IMR-90 (cell line): ENCODE data around the gene HOOK1. TPM values are rescaled to one million over a fixed set of nuclear protein-coding genes. Genes with fewer than 3 reads are reported as not detected.
"Not testable (repeated sequence)": the region's sequence is repeated elsewhere in the genome, so short reads cannot be mapped to it uniquely, and the experiment has no call there.

ENCODE experiments used
- ATAC-seq: fragments of 200-7000 bp; cut with Tn5 transposase; 2 replicates; pipeline ENCODE4 v1.9.1; 2020; ENCODE audit warnings: low read depth, mild to moderate bottlenecking, moderate library complexity
- BruUV-seq: library from RNA; stranded (reverse); fragments of 400-500 nt; replicated peaks from 2 replicates; lab custom pipeline; 2021; lab: Mats Ljungman, UMichigan
- CTCF ChIA-PET: fragments of 300-600 bp; formaldehyde crosslinking; extraction: SDS; loops from one replicate; lab custom pipeline; 2021; ENCODE audit warnings: antibody characterized with exemption; lab: Yijun Ruan, JAX
- POLR2A ChIA-PET: fragments of 300-600 bp; sonication (Branson Sonifier 250); formaldehyde crosslinking; loops from one replicate; lab custom pipeline; 2022; ENCODE audit warnings: antibody characterized with exemption; ENCODE audit not compliant: unreplicated experiment; lab: Charles Lee
- DNase-seq: peaks from one replicate; pipeline ENCODE4 v3.0.0; 2013
- H2AFZ ChIP-seq: replicated peaks from 2 replicates; pipeline ENCODE3; 2013; ENCODE audit warnings: low read length, mild to moderate bottlenecking; ENCODE audit not compliant: poor library complexity
- H2AK5ac ChIP-seq: 2 replicates; pipeline ENCODE4 v1.6.1; 2013; ENCODE audit warnings: low read depth, low read length, inconsistent platforms
- H2AK9ac ChIP-seq: replicated peaks from 2 replicates; pipeline ENCODE3; 2013; ENCODE audit warnings: mild to moderate bottlenecking, low read depth, low read length, moderate library complexity; ENCODE audit not compliant: poor library complexity
- H2BK120ac ChIP-seq: 2 replicates; pipeline ENCODE4 v1.6.1; 2013; ENCODE audit warnings: low read depth, low read length, inconsistent platforms
- H2BK15ac ChIP-seq: 3 replicates; pipeline ENCODE4 v1.6.1; 2013; ENCODE audit warnings: low read depth, low read length, inconsistent platforms
- H2BK20ac ChIP-seq: 2 replicates; pipeline ENCODE4 v1.6.1; 2013; ENCODE audit warnings: low read depth, mild to moderate bottlenecking, inconsistent platforms, low read length, moderate library complexity
- H2BK5ac ChIP-seq: 2 replicates; pipeline ENCODE4 v1.6.1; 2013; ENCODE audit warnings: mild to moderate bottlenecking, low read depth, low read length, inconsistent platforms; ENCODE audit not compliant: poor library complexity, severe bottlenecking
- H3K14ac ChIP-seq: replicated peaks from 2 replicates; pipeline ENCODE4 v1.6.1; 2013; ENCODE audit warnings: low read depth, low read length, inconsistent platforms
- H3K18ac ChIP-seq: 2 replicates; pipeline ENCODE4 v1.6.1; 2013; ENCODE audit warnings: low read depth, low read length, control low read depth
- H3K23ac ChIP-seq: 2 replicates; pipeline ENCODE4 v1.6.1; 2013; ENCODE audit warnings: low read depth, low read length, inconsistent platforms
- H3K27ac ChIP-seq: 2 replicates; pipeline ENCODE4 v1.5.1; 2013; ENCODE audit warnings: mild to moderate bottlenecking, control low read depth, low read length; ENCODE audit not compliant: insufficient read depth
- H3K27me3 ChIP-seq: 2 replicates; pipeline ENCODE4 v1.6.1; 2013; ENCODE audit warnings: low read length; ENCODE audit not compliant: control insufficient read depth, insufficient read depth
- H3K36me3 ChIP-seq: 2 replicates; pipeline ENCODE4 v1.6.1; 2013; ENCODE audit warnings: low read length, mixed read lengths; ENCODE audit not compliant: control insufficient read depth, insufficient read depth
- H3K4ac ChIP-seq: 2 replicates; pipeline ENCODE4 v1.6.1; 2013; ENCODE audit warnings: low read depth, low read length, inconsistent platforms
- H3K4me1 ChIP-seq: 2 replicates; pipeline ENCODE4 v1.6.1; 2013; ENCODE audit warnings: low read length, mixed read lengths; ENCODE audit not compliant: control insufficient read depth, insufficient read depth
- H3K4me2 ChIP-seq: 2 replicates; pipeline ENCODE4 v1.6.1; 2013; ENCODE audit warnings: low read depth, mild to moderate bottlenecking, control low read depth, low read length, moderate library complexity
- H3K4me3 ChIP-seq: 2 replicates; pipeline ENCODE4 v1.5.1; 2013; ENCODE audit warnings: low read depth, mild to moderate bottlenecking, control low read depth, low read length, moderate library complexity; ENCODE audit not compliant: insufficient read depth
- H3K56ac ChIP-seq: 2 replicates; pipeline ENCODE4 v1.6.1; 2013; ENCODE audit warnings: low read length, inconsistent platforms; ENCODE audit not compliant: insufficient read depth; ENCODE audit errors: extremely low read depth
- H3K79me1 ChIP-seq, 2 experiments: 2 replicates each; pipeline ENCODE4 v1.6.1; 2013; ENCODE audit warnings: low read length in 2 of 2, inconsistent platforms in 1 of 2, low read depth in 1 of 2
- H3K9ac ChIP-seq: 2 replicates; pipeline ENCODE4 v1.6.1; 2013; ENCODE audit warnings: low read depth, low read length, control low read depth
- H3K9me1 ChIP-seq: 2 replicates; pipeline ENCODE4 v1.6.1; 2013; ENCODE audit warnings: low read length, inconsistent platforms; ENCODE audit not compliant: insufficient read depth
- H3K9me3 ChIP-seq: 2 replicates; pipeline ENCODE4 v1.6.1; 2013; ENCODE audit warnings: low read length; ENCODE audit not compliant: control insufficient read depth, insufficient read depth
- H4K20me1 ChIP-seq: 2 replicates; pipeline ENCODE4 v1.6.1; 2013; ENCODE audit warnings: low read length, inconsistent platforms; ENCODE audit not compliant: insufficient read depth
- H4K5ac ChIP-seq: 2 replicates; pipeline ENCODE4 v1.6.1; 2013; ENCODE audit warnings: mild to moderate bottlenecking, low read depth, low read length, control low read depth
- H4K8ac ChIP-seq, 2 experiments: 2 replicates each; pipeline ENCODE4 v1.6.1; 2013; ENCODE audit warnings: low read depth in 2 of 2, low read length in 2 of 2, control low read depth in 1 of 2, inconsistent platforms in 1 of 2
- H4K91ac ChIP-seq: 2 replicates; pipeline ENCODE4 v1.6.1; 2013; ENCODE audit warnings: low read depth, low read length, inconsistent platforms; ENCODE audit not compliant: insufficient read depth
- WGBS, 2 experiments: methylation state at CpG; one replicate each; pipeline versions ENCODE4 v1.1.5 to v1.1.7; 2013; ENCODE audit warnings: missing lambda C conversion rate in 2 of 2; ENCODE audit not compliant: insufficient read length in 1 of 2; ENCODE audit errors: extremely low coverage in 2 of 2; 5-methylcytosine and 5-hydroxymethylcytosine counted together
- dilution Hi-C: fragments of 300-500 bp; cut with HindIII; formaldehyde crosslinking; loops from one replicate; pipeline ENCODE4 v1.14.3; 2018; ENCODE audit warnings: low sequenced_read_pairs; ENCODE audit not compliant: unreplicated experiment
- in situ Hi-C: fragments of 300-500 bp; cut with MboI; formaldehyde crosslinking; loops from 3 replicates; pipeline ENCODE4 v1.14.3; 2019; ENCODE audit warnings: low sequenced_read_pairs, inconsistent platforms, mixed read lengths
- intact Hi-C: fragments of 100-400 bp; cut with micrococcal nuclease; formaldehyde crosslinking; loops from 2 replicates; pipeline ENCODE4 v1.10.0; 2022
- polyA plus RNA-seq, 3 experiments: library from polyadenylated mRNA; depleted of rRNA; stranded (reverse); fragments of >200 nt; gene quantifications; 2 replicates each; pipeline ENCODE4 v1.2.3, GENCODE V29; 2012; ENCODE audit warnings: low replicate concordance in 1 of 3
- total RNA-seq: library from RNA; depleted of rRNA; stranded (reverse); fragments of >200 nt; gene quantifications from 2 replicates; pipeline ENCODE4 v1.2.3, GENCODE V29; 2012

HOOK1 gene
- total and polyA plus RNA-seq, 2 of the 4 experiments (the other 2 are of a cell fraction), result not detected

- POLR2A ChIA-PET, H3K56ac ChIP-seq, H4K91ac ChIP-seq, H3K9ac ChIP-seq, H3K27me3 ChIP-seq, H2BK5ac ChIP-seq, H3K36me3 ChIP-seq, H3K4me2 ChIP-seq, H2BK20ac ChIP-seq, H3K9me1 ChIP-seq, BruUV-seq, in situ Hi-C loops, H4K20me1 ChIP-seq, H3K4me1 ChIP-seq, H3K79me1 ChIP-seq, H3K4me3 ChIP-seq, H3K14ac ChIP-seq, H3K4ac ChIP-seq, H2BK120ac ChIP-seq, H4K5ac ChIP-seq, H4K8ac ChIP-seq, DNase-seq, H3K9me3 ChIP-seq, H2AK5ac ChIP-seq, H2AK9ac ChIP-seq, CTCF ChIA-PET, ATAC-seq, H3K23ac ChIP-seq, H3K27ac ChIP-seq, intact Hi-C loops, dilution Hi-C loops, H2BK15ac ChIP-seq, H3K18ac ChIP-seq, H2AFZ ChIP-seq: not testable (repeated sequence)
- no CpG with 5 or more reads among the region's 1 CpG for WGBS, 2 experiments
Measured at GRCh38 chr1:59837857-59838256, 23.1 kb downstream of the HOOK1 start.
